Activated CD4-positive, alpha-beta T cell treated with anti-CD3 and anti-CD28 coated beads, Interleukin-2, Interleukin-6, amounts not matched to agents 100 ng/mL and 50 ng/mL, durations not matched to agents 16 hours and 8 hours (primary cell): ENCODE measurements around the gene TBC1D22A.

Experiments
- DNase-seq: peaks from one replicate; pipeline ENCODE4 v3.0.0-alpha.2; 2020

Gene TBC1D22A

DNA sequence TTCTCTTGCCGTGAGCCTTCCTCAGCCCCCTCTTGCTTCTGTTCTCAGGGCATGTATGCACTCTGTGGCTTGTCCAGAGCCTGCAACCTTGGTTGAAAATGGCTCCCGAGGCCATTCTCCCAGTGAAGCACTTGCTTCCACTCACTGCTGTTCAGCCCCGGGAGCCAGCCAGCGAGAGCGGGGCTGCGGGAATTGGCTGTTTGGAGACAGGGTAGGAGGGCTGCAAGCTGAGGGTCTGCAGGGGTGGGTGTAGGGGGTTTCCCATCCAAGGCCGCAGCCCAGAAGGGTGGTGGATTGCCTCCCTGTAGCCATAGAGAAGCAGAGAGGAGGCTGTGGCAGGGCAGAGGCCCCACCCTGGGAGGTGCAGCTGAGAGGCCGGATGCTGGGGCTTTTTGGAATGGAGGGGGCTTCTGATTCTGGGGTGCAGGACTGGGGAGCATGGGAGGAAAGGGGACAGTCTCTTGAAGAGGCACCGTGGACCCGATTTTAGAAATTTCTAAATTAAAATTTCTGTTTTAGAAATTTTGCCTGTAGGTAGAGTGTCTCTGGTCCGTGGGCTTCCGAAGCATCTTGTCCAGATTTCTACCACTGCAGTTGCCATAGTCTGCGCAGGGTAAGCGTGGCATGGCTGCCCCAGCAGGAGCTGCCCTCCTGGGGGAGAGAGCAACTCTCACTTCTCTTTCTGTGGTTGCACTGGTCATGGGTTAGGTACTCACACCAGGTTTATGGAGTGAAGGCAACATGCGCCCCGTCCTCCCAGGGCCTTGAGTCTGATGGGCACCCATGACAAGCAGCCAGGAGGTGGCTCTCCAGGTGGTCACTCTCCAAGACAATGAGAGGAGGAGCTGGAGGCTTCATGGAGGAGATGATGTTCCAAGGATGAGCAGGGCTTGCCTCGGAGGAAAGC is 100.2 kb downstream of the TBC1D22A start:
- no peak for DNase-seq

GRCh38 chr22:46863794-46864193 is 101.3 kb downstream of the TBC1D22A start:
- no peak for DNase-seq

GRCh38 chr22:46864314-46865051 is 102.0 kb downstream of the TBC1D22A start:
- DNase-seq: no peak

DNA sequence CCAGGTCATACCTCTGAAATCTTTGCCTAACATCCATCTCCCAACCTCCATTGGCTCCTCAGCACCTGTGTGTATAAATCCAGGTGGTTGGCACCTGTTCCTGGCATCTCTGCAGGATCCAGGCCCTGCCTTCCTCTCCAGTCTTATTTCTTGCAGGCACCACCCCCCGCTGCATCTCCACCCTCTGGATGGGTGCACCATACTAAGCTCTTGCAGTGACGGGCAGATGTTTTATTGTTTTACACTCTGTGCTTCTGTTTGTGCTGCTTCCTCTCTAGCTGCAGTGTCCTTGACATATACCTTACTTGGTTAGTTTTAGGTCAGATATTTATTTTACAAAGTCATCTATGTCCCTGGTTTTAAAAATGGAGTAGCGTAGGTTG is 102.6 kb downstream of the TBC1D22A start:
- no peak for DNase-seq

GRCh38 chr22:46865642-46866041 is 103.2 kb downstream of the TBC1D22A start:
- DNase-seq: no peak

- no peak for DNase-seq
Measured at GRCh38 chr22:46866591-46866990, 104.1 kb downstream of the TBC1D22A start.

- DNase-seq: no peak
Measured at GRCh38 chr22:46867106-46867505, 104.7 kb downstream of the TBC1D22A start.

GRCh38 chr22:46869329-46869728 is 106.9 kb downstream of the TBC1D22A start:
- DNase-seq: no peak

DNA sequence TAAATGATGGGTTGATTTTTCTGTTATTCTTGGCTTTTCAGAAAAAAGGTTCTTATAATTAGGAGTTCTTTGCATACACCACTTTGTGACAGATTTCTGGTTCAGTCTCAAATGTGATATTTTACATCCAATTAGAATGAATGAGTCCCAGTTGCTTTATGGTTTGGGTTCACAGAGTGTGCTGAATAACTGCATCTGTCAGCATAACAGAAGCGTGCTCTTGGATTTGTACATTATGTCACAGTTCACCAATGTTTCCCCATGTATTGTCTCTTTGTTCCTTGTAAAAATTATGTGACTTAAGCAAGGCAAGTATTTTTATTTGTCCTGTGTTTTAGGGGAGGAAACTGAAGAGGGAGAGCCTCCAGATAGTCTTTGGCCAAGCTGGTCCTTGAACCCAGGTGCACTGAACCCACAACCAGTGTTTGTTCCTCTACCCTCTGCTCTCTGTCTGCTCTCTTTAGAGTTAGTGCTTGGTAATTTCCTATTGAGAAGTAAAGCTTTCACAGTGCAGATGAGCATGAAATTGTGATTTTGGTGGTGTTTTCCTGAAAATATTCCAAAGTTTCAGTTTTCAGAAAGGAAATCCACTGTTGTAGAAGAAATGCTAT is 107.5 kb downstream of the TBC1D22A start:
- DNase-seq: no peak

GRCh38 chr22:46871826-46872225 is 109.4 kb downstream of the TBC1D22A start:
- no peak for DNase-seq

DNA sequence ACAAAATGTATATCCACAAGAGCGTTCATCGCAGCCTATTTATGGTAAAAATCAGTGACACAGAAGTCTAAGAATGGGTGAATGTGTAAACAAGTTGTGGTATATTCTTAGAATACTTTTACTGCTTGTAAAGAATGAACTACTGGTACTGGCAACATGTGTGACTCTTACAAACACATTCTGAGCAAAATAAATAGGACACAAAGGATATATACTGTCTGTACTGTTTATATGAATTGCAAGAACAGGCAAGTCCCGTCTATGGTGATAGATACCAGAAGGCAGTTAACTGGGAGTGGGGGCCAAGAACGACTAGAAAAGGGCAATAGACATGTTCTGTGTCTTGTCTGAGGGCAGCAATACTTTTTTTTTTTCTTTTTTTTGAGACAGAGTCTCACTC is 112.6 kb downstream of the TBC1D22A start:
- no peak for DNase-seq

DNA sequence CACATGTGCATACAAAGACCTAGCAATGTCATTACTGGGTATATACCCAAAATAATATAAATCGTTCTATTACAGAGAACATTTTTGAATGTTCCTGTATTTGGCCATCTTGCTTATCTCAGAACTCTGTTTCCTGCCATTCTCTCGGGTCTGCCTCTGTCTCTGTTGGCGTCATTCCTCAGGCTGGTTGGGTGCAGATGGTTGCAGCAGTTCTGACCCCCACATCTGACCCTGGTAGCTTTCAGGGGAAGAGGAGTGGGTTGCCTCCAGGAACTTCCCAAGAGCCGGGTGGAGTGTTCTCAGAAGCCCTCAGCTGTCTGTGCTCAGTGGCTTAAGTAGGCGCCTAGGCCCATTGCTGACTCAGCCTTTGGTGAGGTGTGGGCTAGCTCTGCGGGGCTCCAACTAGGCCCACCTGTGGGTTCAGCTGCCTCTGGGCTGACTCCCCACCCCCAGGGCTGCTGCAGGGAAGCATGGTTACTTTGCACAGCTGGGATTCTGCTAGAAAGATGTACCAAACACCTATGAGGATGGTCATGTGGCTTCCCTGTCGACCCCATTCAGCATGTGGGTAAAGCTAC is 114.0 kb downstream of the TBC1D22A start:
- no peak for DNase-seq

DNA sequence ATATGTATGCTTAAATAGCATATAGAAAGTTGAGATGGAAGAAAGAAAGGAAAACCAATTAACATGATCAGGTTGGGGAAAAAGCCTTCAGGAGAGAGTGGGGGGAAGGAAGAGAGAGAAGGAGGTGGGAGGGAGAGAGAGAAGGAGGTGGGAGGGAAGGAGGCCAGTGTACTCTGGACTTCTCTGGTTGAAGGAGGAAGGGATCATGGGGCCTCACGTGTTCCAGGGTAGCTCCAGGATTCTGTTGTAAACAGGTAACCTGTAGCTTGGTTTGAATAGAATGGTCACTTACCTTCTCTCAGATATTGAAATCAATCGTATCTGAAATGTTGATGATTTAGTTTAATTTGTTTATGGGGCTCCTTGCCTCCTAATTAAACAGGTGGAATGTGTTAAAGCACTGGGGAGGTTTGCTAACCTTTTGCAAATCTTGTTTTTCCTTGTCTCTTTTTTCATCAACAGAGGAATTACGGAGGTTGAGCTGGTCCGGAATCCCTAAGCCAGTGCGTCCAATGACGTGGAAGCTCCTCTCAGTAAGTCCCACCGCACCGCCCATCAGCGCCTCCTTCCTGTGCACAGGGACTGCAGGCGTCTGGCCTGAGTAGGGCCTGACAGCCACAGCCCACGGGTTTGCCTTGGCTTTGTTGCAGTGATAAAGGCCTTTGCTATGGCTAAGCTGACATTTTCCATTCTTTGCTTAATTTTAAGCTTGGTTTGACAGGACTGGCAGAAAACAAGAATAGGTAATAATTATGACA is 115.9 kb downstream of the TBC1D22A start:
- DNase-seq: no peak

DNA sequence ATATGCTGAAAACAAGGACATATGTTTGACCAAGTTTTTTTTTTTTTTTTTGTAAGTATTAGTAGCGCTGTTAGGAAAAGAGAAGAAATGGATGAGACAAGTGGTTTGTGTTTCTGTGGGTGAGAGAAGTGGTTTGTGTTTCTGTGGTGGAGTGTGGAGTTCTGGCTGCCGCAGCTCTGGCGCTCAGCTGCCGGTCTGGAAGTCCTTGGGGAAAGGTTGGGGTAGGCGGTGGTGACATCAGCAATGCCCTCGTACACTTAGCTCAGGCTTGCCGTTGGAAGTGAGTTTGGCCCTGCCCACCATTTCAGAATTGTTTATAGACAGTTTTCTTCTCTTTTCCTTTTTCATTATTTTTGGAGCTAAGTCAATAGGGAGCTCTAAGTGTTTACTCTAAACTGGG is 116.6 kb downstream of the TBC1D22A start:
- DNase-seq: no peak

GRCh38 chr22:46881373-46882118 is 119.1 kb downstream of the TBC1D22A start:
- DNase-seq: no peak

DNA sequence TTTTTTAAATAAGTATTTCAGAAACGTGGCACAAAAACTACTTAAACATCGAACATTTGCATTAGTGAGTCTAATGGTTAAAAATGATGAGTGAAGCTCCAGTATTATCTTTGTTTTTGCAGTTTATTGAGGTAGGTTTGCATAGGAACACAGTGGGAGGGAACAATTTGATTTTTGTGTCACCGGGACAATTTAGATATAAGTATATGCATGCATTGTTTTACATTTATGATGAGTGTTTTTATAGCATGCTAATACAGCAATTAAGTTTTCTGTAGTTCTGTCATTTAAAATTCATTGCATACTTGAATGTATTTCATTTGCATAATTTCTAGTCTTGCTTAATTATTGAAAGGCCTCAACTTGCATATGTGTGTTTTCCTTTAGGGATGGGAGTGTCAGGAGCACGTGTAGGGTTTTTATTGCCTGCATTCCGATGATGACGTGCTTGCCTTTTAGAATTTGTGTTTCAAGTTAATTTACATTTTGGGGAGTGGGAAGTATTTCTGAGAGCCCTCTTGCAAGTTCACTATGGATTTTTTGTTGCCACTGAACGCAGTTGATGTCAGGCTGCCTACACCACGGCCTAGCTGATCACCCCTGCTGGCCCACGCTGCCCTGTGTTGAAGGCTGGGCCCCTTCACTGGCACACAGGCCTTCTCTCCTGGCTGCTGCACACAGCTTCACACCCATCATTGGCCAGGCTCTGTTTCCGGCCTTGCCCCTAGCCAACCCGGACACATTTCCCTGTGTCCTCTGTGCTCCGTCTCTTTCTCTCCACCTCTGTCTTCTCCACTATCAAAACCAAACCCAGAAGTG is 120.9 kb downstream of the TBC1D22A start:
- no peak for DNase-seq

GRCh38 chr22:46884365-46884764 is 121.9 kb downstream of the TBC1D22A start:
- no peak for DNase-seq

DNA sequence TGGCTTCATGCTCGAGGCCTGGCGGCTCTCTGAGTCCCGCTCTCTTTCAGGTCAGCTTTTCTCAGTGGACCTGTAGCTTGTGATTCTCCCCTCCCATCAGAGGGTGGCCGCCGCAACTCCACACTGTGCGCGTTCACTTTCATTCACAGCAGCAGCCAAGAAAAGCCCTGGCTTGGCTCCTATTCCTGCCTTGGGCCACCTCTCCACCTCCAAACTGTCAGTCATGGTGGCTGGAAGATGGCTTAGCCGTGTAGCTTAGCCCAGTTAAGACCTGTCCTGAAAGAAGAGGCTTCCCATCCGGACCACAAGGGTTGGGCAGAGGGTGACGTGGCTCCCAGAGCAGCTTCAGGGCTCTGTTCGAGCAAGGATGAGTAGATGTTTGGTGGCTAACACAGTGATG is 125.5 kb downstream of the TBC1D22A start:
- no peak for DNase-seq

DNA sequence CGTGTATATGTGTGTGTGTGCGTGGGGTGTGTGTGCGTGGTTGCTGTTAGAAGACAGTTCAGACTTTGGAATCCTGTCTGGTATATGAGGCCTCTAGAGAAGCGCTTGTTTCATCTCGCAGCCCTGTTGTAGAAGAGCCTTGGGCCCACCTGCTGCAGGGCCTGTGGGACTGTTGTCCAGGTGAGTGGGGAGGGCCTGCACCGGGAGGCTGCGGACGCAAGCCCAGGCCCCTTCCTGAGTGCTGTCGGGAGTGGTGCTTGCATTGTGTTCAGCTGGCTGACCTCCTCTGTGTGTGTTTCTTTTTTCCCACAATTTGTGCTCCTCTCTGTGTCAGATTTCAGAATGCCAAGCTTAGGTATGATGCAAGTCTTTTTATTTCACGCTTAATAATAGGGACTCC is 128.4 kb downstream of the TBC1D22A start:
- DNase-seq: no peak

DNA sequence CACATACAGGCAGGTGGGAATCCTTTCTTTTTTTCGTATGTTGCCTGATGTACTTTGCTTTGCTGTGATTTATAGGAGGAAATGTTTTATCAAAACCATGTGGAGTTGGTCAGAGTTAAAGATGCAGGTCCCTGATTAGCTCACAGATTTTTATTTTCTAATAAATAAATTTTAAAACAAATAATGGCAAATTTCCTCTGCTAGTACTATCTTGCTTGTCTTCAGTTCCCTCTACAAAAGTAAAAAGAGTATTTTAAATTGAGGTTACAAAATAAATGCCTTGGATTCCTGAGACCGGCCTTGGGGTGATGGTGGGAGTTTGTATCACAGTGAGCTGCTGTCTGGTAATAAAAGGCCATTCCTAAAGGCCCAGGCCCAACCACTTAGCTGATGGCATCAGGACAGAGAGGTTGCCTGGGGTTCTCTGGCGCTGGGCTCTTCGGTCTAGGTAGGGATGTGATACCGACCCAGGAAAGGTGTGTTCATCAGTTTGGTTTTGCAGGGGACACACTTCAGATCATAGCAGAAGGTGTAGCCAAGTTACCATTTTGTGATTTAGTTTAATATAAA is 129.0 kb downstream of the TBC1D22A start:
- DNase-seq: no peak

DNA sequence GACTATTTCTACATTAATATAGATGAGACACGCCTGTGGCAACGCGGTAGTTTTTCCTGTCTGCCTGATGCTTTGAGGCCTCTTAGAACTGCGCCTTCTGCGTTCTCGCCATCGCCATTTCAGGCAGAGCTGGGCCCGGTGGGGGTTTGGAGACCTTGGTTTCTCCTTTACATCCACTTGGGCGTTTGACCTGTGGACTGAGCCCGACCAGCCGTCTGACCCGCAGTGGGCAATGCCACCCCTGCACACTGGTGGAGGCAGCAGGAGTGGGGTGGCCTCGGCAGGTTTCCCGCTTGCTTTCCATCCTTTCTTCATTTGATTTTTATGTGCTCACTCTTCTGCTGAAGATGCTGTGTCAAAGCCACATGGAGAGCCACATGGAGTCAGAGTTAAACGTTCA is 130.4 kb downstream of the TBC1D22A start:
- DNase-seq: no peak
